HG03558 (cell line): ENCODE measurements around the gene FXYD1.
"Not testable (repeated sequence)": the region's sequence is repeated elsewhere in the genome, so short reads cannot be mapped to it uniquely, and the experiment has no call there.

Experiments used
- ATAC-seq: cut with Tn5 transposase; IDR thresholded peaks from one replicate; pipeline ENCODE4 v1.9.1; 2021; ENCODE audit warnings: moderate number of reproducible peaks; ENCODE audit not compliant: unreplicated experiment; ENCODE audit errors: extremely low read depth

Gene FXYD1

DNA sequence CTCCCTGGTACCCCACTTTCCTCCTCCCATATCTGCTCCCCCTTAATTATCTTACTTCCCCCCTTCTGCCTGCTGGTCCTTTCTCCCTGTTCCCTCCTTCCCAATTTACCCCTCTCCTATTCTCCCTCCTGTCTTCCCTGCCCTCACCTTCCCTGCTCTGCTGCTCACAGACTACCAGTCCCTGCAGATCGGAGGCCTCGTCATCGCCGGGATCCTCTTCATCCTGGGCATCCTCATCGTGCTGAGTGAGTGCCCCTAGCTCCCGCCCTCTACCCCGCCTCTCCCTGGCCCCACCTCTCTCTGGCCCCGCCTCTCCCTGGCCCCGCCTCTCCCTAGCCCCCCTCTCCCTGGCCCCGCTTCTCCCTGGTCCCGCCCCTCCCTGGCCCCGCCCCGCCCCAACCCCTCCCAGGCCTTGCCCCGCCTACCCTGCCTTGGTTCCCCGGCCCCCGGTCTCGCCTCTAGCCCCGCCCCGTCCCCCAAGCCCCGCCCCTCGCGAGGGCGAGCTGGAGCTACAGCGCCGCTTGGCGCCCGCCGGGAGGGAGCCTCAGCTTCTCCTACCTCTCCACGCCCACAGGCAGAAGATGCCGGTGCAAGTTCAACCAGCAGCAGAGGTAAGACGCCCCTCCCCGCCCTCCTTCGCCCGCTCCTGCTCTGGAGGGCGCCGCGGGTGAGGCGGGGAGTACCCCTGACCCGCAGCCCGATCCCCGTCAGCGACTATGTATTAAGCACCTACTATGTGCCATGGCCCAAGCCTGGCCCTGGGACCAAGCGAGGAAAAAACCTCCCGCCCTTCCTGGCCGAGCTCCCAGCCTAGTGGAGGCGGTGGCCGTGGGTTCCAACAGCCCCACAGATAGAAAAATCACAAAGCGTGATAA is 2.6 kb downstream of the FXYD1 start:
- no peak for ATAC-seq

DNA sequence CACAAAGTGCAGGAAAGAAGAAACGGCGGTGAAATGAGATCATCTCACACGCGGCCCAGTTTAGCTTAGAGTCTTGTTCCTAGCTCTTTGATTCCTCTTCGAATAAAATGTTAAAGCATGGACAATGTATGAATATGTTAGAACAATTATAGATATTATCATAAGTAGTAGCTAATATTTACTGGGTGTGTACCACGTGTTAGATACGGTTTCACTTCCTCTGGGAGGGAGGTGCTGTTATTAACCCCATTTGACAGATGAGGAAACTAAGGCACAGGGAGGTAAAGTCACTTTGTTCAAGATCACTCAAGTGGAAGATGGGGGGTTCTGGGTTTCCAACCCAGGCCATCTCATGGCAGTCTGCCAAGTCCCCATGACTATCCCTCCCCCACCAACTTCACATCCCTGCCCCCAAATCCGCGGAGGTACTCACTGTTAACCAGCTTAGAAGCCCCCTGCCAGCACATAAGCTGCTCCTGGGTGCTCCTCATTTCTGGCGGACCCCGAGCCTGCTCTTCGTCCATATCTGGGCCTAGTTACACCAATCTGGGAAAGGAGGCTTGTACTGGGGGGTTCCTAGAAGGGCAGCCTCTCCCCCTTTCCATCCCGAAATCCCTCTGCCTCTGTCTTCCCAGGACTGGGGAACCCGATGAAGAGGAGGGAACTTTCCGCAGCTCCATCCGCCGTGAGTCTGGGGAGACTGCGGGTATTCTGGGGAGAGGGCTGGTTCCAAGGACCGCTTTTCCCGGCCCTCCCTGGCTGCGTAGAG is 3.4 kb downstream of the FXYD1 start:
- no peak for ATAC-seq

DNA sequence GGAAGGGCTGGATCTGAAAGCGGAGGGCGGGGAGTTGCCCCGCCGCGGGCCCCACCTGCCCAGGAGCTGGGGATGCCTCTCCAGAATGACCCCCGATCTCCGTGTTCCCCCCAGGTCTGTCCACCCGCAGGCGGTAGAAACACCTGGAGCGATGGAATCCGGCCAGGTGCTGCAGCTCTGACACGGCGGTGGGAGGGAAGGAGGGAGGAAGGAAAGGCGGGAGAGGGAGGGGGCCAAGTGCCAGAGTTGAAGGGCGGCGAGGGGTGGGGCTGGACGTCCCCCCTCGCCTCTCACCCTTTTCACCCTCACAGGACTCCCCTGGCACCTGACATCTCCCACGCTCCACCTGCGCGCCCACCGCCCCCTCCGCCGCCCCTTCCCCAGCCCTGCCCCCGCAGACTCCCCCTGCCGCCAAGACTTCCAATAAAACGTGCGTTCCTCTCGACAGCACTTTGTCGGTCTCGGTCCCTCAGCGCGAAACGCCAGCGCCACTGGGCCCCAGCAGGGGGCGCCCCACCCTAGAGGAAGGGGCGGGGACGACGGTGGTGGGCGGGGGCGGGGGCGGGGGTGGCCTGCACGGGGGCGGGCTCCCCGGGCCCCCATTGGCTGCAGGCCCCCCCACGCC is 4.1 kb downstream of the FXYD1 start:
- ATAC-seq = no peak

DNA sequence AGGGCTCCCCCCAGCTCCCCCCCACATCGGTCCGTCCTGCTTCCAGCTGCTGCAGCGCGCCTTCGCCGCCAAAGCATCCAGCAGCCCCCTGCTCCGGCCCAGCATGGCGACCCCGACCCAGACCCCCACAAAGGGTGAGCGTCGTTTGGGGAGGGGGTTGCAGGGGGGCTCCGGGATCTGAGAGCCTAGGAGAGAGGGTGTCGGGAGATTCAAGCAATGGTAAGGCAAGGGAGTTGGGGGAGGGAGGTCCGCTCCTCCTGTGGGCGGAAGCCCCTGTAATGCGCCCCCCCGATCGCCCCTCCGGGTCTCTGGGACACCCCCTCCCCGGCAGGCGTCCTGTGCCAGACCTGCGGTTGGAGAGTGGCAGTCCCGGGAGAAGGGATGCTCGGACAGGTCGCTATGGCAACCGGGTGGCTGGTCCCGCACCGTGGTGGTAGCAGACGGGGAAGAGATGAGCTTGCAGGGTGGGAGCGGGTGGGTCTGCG is 4.6 kb downstream of the FXYD1 start, which contains the start of gene FXYD7:
FXYD7 (plus strand) TSS at position 25 of the 485 bp plus-strand sequence; CDS start at position 104, 79 bp downstream.
- ATAC-seq = no peak

DNA sequence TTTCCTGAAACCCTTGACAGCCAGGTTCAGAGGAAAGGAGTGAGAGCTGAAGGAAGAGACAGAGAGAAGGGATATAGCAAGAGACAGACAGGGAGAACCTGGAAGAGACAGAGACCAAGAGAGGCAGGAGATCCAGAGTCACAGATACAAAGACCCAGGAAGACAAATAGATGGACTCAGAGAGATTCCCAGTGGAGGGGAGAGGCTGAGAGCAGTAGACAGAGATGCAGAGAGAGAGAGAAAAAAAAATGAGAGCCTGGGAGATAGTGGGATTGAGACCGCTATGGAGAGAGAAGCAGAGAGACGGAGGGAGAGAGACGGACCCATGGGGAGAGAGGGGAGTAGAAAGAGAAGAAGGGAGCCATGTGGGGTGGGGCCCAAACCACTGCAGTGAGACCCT is 5.2 kb downstream of the FXYD1 start:
- no peak for ATAC-seq

DNA sequence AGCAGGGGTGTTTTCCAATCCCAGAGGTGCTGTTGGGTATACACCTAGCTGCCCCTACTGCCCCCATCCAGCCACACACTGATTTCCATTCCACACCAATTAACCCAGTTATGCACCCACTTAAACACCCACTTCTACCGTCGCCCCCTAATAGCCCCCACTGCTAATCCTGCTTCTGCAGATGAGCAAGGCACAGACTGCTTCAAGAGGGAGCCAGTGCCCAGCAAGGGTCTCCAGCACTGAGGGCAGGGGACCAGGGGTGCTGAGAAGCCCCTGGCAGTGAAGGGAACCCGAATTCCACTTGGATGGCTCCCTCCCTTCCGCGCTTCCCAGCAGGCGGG is 5.6 kb downstream of the FXYD1 start:
- no peak for ATAC-seq

DNA sequence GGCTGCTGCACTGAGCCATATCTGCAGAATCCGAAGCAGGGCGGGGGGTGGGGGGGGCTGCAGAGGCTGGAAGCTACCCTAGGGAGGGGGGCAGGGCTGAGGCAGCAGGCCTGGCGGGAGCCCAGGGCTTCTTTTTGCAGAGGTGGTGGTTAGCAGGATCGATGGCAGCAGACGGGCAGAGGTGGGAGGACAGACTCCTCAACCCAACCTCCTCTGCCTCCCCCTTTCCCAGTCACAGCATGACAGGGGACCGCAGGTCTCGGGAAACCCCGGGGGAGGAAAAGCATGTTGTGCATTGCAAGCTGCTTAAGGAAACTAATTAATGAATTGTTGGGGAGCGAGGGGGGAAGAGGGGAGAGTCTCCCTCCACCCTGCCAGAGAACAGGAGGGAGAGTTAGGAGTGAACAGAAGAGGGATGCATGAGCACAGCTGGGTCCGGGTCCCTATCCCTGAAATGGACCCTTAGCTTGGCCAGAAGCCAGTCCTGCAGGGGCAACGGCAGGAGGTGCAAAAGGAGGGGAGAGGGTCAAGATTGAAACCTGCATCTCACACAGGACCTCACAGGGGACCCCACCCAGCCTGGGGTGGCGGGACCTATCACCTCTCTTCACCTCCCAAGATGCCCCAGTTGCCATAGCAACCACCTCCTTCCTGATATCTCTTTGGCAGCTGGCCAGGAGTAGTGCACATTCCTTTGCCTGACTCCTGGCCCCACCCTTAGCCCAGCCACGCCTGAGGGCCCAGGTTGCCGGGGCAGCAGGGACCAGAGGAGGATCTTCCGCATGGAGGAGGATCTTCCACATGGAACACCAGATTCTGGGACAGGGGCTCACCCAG is 6.2 kb downstream of the FXYD1 start:
- ATAC-seq = no peak

DNA sequence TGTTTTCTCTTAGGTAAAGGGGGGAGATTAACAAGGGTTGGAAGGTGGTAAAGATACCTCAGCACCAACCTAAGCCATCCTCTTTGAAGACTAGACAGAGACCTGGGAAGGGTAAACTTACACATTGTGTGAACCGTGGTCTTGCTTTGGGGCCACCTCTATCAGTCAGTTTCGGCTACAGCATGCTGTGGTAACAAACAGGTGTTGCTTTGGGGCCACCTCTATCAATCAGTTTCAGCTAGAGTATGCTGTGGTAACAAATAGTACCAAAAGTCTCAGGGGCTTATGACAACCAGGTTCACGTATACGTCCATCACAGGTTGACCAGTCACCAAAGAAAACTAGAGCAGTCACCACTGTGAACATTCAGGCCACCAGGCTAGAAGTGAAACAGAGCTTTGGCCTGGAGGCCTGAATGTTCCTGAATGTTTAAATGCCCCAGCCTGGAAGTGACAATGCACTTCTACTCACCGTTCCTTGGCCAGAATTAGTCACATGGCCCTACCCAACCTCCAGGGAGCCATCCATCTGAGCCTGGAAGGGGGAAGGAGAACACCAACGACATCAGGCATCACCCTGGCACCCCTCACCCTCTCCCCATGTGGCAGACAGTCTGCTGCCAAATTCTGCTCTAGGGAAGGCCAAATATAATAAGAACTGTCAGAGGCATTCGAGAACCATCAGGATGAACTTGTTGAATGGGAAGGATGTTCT is 8.3 kb downstream of the FXYD1 start:
- no peak for ATAC-seq

DNA sequence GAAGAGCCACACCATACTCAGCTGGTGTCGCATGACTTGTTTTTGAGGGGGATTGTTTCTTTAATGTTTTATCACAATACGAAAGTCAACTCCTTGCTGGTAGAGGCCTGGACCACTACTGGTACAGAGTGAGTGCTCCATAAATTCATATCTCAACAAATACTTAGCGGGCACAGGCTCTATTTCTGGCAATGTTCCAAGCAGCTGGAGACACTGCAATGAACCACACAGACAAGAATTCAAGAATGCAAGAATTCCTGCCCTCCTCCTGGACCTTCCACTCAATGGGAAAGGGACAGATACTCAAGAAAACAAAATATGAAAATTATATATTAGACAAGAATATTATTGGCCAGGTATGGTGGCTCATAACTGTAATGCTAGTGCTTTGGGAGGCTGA is 10.8 kb downstream of the FXYD1 start:
- no peak for ATAC-seq

DNA sequence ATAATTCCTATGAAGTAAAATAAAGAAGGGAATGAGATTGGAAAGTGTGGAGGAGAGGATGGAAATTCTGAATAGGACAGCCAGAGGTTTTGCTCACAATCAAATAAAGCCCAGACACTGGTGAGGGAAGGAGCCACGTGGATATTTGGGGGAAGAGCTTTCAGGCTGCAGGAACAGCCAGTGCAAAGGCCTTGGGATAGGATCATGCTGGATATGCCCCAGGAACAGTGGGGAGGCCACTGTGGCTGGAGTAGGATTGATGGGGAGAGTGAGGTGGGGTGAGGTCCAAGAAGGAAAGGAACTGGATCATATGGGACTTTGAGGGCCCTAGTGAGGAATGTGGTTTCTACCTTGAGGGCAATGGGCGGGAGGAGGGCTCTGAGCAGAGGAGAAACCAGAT is 11.8 kb downstream of the FXYD1 start:
- no peak for ATAC-seq

DNA sequence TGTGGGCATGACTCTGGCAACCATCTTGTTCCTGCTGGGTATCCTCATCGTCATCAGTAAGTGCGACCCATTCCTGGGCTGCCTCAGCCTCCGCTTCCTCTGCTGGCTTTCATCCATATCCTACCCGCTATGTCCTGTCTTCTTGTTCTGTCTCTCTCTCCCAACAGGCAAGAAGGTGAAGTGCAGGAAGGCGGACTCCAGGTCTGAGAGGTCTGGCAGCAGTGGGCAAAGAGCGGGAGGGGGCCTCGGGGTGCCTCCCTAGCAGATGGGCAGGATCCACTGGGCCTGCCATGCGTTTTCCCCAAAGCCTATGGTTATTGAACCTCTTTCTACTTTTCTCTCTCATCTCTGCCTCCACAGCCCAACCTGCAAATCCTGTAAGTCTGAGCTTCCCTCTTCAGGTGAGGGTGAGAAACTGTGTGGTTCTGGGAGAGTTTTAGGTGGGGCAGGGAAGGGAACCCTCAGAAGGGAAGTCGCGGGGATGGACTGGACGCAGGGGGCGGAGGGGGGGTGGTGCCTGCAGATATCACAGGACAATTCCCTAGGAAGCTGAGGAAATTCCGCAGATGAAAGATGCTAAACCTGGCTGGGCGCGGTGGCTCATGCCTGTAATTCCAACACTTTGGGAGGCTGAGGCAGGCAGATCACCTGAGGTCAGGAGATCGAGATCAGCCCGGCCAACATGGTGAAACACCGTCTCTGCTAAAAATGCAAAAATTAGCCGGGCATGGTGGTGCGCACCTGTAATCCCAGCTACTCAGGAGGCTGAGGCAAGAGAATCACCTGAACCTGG is 12.8 kb downstream of the FXYD1 start:
- ATAC-seq = no peak

DNA sequence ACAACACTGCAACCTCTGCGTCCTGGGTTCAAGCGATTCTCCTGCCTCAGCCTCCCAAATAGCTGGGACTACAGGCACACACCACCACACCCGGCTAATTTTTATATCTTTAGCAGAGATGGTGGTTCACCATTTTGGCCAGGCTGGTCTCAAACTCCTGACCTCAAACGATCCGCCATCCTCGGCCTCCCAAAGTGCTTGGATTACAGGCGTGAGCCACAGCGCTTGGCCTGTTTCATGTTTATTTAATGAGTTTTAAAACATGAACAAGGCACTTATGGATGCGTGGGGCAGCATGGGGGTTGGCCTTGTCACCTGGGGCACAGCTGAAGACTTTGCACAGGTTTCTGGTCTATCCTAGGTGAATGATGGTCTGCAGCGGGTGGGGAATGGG is 14.5 kb downstream of the FXYD1 start:
- ATAC-seq = not testable (repeated sequence)

DNA sequence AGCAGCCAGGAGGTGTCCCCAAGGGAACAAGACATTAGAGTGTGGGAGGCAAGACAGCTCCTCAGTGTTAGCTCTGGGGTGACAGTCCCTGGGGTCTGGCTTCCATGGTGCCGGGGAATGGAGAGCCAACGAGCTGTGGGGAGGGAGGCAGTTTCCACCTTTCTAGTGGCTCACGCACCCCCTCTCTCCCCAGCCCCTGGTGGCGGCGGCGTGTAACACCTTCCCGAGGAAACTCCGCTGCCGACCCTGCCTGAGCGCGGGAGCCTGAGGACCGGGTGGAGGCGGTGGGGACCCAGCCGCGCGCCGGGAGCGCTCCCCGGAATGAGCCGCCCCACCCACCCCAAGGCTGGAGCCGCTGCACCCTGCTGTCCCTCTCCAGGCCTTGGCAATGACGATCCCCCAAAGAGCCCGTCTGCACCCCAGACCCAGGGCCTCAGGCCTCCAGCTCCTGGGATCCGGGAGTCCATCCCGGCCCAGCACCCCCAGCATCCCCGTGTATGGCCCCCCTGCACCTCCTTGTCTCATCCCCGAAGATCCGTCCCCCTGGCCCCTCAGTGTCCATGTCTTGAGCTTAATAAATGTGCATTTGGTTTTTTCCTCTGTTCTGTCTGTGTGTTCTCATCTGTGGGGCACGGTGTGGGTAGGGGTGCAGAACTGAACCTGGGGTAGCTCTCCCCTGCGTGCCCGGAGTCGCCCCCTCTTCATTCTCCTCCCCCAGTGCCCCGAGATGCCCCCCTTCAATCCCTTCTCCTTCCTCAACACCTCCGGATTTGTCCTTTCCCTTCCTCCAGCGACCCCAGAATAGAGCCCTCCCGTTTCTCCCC is 15.3 kb downstream of the FXYD1 start:
- ATAC-seq = no peak

DNA sequence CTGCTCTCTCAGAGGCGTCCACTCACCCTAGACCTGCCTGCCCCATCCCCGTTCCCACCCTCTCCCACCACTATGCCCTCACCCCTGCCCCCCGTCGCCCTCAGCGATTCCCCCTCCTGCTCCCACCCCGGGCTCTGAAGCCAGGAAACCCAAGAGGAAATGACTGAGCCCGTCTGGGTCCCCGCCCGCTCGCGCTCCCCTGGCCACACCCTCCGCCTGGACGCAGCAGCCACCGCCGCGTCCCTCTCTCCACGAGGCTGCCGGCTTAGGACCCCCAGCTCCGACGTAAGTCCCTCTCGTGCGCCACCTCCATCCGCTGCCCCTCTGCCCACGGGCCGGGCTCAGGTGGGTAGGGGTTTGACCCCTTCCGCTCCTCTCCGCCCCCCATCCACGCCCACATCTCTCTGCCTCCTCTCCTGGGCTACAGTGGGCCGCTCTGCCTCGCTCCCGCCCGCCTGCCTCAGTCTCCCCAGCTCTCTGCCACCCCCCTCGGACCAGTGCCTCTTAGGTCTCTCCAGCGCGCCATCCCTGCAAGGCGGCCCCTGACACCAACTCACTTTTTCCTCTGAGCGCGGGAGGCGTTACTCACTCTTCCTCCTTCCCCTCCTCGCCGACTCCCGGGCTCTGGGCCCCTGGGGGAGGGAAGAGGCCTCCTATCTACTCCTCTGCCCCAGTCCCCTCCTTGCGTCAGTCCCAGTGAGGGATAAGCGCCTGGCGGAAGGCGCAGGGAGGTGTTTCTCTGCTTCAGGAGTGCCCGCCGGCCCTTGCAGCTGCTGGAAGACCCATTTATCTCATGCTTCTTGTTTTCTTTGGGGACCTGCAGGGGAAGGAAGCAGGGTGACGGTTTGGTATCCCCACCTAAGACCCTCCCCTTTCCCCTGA is 16.1 kb downstream of the FXYD1 start, which contains the start of gene FXYD5:
FXYD5 (plus strand) TSS at position 211 of the 882 bp plus-strand sequence. CDS start 816 bp downstream, outside the sequence.
- ATAC-seq = no peak

DNA sequence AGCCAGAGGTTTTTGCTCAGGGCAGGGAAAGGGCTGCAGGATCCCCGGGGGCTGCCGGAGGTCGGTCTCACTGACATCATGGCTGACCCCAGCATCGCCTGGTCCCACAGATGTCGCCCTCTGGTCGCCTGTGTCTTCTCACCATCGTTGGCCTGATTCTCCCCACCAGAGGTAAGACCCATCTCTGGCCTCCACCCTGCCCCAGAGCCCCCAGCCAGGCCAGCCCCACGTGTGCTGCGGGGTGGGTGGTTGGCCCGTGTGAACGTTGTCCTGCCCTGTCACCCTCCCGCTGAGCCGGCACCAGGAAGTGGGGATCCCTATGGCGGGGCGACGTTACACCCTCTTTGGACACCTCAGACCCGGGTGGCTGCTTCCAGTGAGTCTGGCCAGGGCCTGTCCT is 16.8 kb downstream of the FXYD1 start:
- ATAC-seq = no peak

DNA sequence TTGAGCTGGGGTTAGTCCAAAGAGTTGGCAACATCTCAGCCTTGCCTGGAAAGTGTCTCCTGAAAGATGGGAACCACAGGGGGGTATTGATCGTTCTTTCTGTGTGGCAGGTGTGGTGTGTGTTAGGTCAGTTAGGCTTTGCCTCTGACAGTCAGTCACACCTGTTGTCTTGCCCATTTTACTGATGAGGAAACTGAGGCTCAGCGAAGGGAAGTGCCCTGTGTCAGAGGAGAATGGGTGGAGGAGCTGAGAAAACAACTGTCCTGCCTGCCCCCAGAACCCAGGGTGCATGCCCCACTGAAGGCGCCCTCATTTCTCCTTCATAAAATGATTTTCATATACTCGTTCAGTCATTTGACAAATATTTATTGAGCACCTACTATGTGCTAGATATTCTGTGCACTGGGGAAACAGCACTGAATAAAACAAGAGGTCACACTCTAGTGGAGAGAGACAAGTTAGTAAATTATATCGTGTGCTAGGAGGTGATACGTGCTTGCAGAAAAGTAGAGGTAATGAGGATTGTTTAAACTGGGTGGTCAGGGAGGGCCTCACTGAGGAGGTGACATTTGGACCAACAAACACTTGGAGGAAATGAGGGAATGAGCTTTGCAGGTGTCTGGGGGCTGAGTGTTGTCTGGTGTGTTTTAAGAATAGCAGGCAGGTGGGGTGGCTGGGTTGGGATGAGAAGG is 17.5 kb downstream of the FXYD1 start:
- no peak for ATAC-seq
